Pancreas (tissue), 10 donors: Measurements from ENCODE around the gene CCDC88C. TPM values are rescaled to one million over a fixed set of nuclear protein-coding genes. Genes with fewer than 3 reads are reported as not detected.
A peak's percentile ranks its signal among the peaks of the same experiment; 100 is the strongest.

Experiments
- ATAC-seq, 4 donors: fragments of 200-7000 bp; cut with Tn5 transposase; one replicate each; pipeline versions ENCODE4 v1.8.0 to v1.9.1; 2020; ENCODE audit warnings: mild to moderate bottlenecking in 4 of 4, moderate library complexity in 4 of 4
- DNase-seq, 6 donors: peaks; one replicate each; pipeline ENCODE4 v3.0.0-alpha.2; 2020
- FAIRE-seq: peaks from 2 replicates; lab custom pipeline; 2012; peaks lifted over from hg19 to GRCh38; lab: Jason Lieb, UNC
- H3K27ac ChIP-seq, 4 donors: fragments of 200-600 bp; sonication (generic); 1 replicate in 3 of 4; 2 replicates in 1 of 4; pipeline versions ENCODE4 v1.5.0 to v1.8.0; 2020
- H3K27me3 ChIP-seq, 4 donors: fragments of 200-600 bp; one replicate each; pipeline ENCODE4 v1.8.0; 2021
- H3K36me3 ChIP-seq, 3 donors: fragments of 200-600 bp; sonication (generic) in 1 of 3; one replicate each; pipeline versions ENCODE4 v1.5.0 to v1.8.0; 2020 to 2021
- H3K4me1 ChIP-seq, 3 donors: fragments of 200-600 bp; one replicate each; pipeline ENCODE4 v1.8.0; 2021
- H3K4me3 ChIP-seq, 4 donors: fragments of 200-600 bp; sonication (generic) in 2 of 4; one replicate each; pipeline versions ENCODE4 v1.5.0 to v1.8.0; 2020 to 2021
- H3K9me3 ChIP-seq, 4 donors: fragments of 200-600 bp; one replicate each; pipeline ENCODE4 v1.8.0; 2021
- WGBS, 2 donors: extraction: QIAGEN DNeasy Blood & Tissue Kit; methylation state at CpG; one replicate each; pipeline ENCODE4 v1.1.7; 2013; 5-methylcytosine and 5-hydroxymethylcytosine counted together
- intact Hi-C, 3 donors: fragments of 100-400 bp; cut with DNase I; formaldehyde crosslinking; loops; one replicate each; pipeline versions ENCODE4 v1.11.1 to v1.14.2; 2022
- polyA plus RNA-seq, 2 donors: library from polyadenylated mRNA; stranded (reverse); fragments of 200-250 nt; gene quantifications; one replicate each; pipeline ENCODE4 v1.2.3, GENCODE V29; 2013
- total RNA-seq, 6 donors: library from RNA; stranded (reverse); fragmentation: NEBNext Ultra II Directional in 4 of 6; extraction: Animal tissue kit (Norgen Biotek cat#: 25700) in 4 of 6; gene quantifications; one replicate each; pipeline versions ENCODE4 v1.2.1 to v1.2.4, GENCODE V29; 2021 to 2023
- TF ChIP-seq, protein P1 (sequence below), 4 donors: fragments of 200-600 bp; sonication (generic) in 3 of 4; IDR thresholded peaks; one replicate each; pipeline versions ENCODE4 v1.5.0 to v1.8.0; 2021; ENCODE audit warnings: antibody characterized with exemption in 4 of 4
- donor health status: healthy with polysubstance abuse.
- donor health status: DM: no; HTN: no; CAD: no; lungs with moderate emphysema.
- donor health status: DM: no; HTN: no; CAD: no.
- donor health status: control.
- donor health status: control.
- donor health status: Bipolar disorder and iron deficiency.
- donor health status: DM: yes; HTN: yes; CAD: no.
- donor health status: DM: no; HTN: no; CAD: no.
- donor health status: DM: no; HTN: no; CAD: no.
- donor health status: DM: yes; HTN: yes; CAD: no.

The CCDC88C gene
- total and polyA plus RNA-seq, 8 donors: 10.3 to 20.2 (median 14.6) TPM

- DNase-seq (no peak), FAIRE-seq (no peak), ATAC-seq (peak in 1 of 4 donors; percentile 44)
- intact Hi-C loops: no loop called here
- TF ChIP-seq, protein P1, sequence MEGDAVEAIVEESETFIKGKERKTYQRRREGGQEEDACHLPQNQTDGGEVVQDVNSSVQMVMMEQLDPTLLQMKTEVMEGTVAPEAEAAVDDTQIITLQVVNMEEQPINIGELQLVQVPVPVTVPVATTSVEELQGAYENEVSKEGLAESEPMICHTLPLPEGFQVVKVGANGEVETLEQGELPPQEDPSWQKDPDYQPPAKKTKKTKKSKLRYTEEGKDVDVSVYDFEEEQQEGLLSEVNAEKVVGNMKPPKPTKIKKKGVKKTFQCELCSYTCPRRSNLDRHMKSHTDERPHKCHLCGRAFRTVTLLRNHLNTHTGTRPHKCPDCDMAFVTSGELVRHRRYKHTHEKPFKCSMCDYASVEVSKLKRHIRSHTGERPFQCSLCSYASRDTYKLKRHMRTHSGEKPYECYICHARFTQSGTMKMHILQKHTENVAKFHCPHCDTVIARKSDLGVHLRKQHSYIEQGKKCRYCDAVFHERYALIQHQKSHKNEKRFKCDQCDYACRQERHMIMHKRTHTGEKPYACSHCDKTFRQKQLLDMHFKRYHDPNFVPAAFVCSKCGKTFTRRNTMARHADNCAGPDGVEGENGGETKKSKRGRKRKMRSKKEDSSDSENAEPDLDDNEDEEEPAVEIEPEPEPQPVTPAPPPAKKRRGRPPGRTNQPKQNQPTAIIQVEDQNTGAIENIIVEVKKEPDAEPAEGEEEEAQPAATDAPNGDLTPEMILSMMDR (IDR thresholded peaks at IDR 0.05): no peak
- Histone ChIP-seq H3K4me3 (no peak overlapping the region), H3K27me3 (no peaks in the 10 kb centered on the region), H3K27ac (no peak overlapping the region), H3K4me1 (peaks cover 5 to 11% (median 10%) of the 10 kb centered on the region in 3 donors), H3K9me3 (no peaks in the 10 kb centered on the region), H3K36me3 (no peaks in the 10 kb centered on the region)
- WGBS, 2 donors: 83 to 84% methylated on average over 10 of the region's 10 CpGs
Observed at GRCh38 chr14:91363776-91364523, 53.7 kb downstream of the CCDC88C start.

DNA sequence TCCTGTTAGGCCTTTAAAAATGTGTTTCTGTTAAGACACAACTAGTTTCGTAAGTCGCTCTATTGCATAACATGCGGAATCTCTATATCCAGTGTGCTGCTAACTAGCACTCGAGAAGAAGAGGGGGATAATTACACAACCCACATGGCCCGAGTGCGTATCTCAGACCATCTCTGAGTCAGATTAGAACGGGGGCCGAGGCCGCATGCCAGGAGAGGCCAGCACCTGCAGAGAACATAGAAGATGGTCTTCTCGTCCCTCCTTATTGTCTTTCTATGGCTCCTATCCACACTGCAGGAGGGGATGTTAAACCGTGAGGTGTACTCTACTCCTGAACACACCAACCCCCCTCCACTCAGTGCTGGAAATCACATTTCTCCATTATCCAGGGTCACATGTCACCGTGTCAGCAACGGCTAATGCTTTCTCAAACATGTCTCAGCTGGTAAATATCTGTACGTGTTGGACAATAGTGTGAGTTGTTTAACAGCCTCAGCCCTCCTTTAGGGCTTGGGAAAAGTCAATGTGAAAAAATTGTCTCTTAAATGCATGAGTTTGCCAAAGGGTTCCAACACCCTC, 56.3 kb downstream of the CCDC88C start:
- H3K36me3 ChIP-seq: no peaks in the 10 kb centered on the region
- TF ChIP-seq, protein P1 (IDR thresholded peaks at IDR 0.05): no peak
- H3K4me3 ChIP-seq: no peak overlapping the region
- peaks cover under 1 to 2% (median under 1%) of the 10 kb centered on the region in 3 donors for H3K4me1 ChIP-seq
- intact Hi-C loops: no loop called here
- WGBS, 2 donors: 62 to 65% methylated on average over 14 of the region's 14 CpGs
- H3K27ac ChIP-seq: no peak overlapping the region
- H3K9me3 ChIP-seq: no peaks in the 10 kb centered on the region
- ATAC-seq (peak in 3 of 4 donors; percentile 45 to 70 (median 47)), FAIRE-seq (no peak), DNase-seq (no peak)
- no peaks in the 10 kb centered on the region for H3K27me3 ChIP-seq

DNA sequence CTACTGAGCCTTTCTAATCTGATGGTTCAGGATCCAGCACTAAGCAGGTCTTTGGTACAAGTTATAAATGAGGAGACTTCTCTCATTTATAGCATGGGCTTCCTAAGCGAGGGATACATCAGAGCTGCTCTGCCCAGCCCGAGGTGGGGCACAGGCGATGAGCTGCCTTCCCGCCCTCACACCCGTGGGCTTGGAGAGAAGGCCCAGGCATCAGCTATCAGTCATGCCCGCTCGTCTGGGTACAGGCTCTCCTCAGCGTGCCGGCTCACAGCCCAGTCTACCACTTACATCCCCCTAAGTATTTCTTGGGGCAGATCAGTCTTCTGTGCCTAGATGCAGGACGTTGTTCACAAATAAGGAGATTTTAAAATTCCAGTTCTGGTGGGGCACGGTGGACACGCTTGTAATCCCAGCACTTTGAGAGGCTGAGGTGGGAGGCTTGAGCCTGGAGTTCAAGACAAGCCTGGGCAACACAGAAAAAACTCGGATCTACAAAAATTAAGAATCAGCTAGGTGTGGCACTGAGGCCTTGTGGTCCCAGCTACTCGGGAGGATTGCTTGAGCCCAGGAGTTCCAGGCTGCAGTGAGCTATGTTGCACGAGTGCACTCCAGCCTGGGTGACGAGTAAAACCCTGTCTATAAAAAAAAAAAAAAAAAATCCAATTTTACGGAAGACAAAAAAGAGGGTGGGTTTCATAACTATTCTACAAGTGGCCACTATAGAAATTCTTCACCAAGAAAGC, 57.0 kb downstream of the CCDC88C start:
- H3K36me3 ChIP-seq: no peaks in the 10 kb centered on the region
- no peak for FAIRE-seq
- no peak overlapping the region for H3K4me3 ChIP-seq
- WGBS, 2 donors: 88 to 91% methylated on average over 17 of the region's 17 CpGs
- H3K27ac ChIP-seq: no peak overlapping the region
- DNase-seq: no peak
- intact Hi-C loops: no loop called here
- ATAC-seq: no peak
- H3K27me3 ChIP-seq: no peaks in the 10 kb centered on the region
- no peaks in the 10 kb centered on the region for H3K9me3 ChIP-seq
- TF ChIP-seq, protein P1 (IDR thresholded peaks at IDR 0.05): no peak
- no peaks in the 10 kb centered on the region for H3K4me1 ChIP-seq

DNA sequence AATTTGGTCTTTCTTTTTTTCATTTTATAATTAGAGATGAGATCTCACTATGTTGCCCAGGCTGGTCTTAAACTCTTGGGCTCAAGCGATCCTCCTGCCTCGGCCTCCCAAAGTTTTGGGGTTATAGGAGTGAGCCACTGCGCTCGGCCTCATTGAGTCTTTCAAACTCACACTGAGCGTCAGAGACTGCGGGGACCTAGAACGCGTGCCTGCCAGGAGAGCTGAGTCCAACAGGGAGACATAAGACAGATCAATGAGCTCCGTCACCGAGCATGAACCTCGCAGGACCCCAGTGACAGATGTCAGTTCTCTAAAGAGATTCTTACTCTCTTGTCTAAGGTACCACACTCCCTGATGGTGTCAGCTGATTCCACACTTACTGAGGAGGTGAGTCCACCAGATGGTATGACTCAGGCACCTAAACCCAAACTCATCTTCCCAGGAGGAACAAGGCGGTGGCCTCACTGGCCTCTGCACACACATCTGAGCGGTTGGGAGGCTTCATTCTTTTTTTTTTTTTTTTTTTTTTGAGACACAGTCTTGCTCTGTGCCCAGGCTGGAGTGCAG, 58.9 kb downstream of the CCDC88C start:
- no peak for DNase-seq
- intact Hi-C loops: no loop called here

More for the DNA sequence above, 58.9 kb downstream of the CCDC88C start:
- H3K36me3 ChIP-seq: no peaks in the 10 kb centered on the region
- no peak overlapping the region for H3K27ac ChIP-seq
- 96 to 97% methylated on average over 13 of the region's 13 CpGs for WGBS, 2 donors
- FAIRE-seq: no peak
- H3K4me3 ChIP-seq: no peak overlapping the region
- no peaks in the 10 kb centered on the region for H3K27me3 ChIP-seq
- no peaks in the 10 kb centered on the region for H3K4me1 ChIP-seq
- no peaks in the 10 kb centered on the region for H3K9me3 ChIP-seq
- no peak for ATAC-seq
- TF ChIP-seq, protein P1 (IDR thresholded peaks at IDR 0.05): no peak
